Measurements from ENCODE around the gene LRP5.

GRCh38 chr11:68357568-68357967 lies 45.2 kb downstream of the LRP5 start:
- TF ChIP-seq POLR2AphosphoS5 (IDR thresholded peaks at IDR 0.05; ENCODE audit: insufficient read depth in 1 of 2, low read depth in 1 of 2), result no peak
- no peak for TF ChIP-seq CTCF (IDR thresholded peaks at IDR 0.05)
- TF ChIP-seq POLR2A (IDR thresholded peaks at IDR 0.05), result no peak

All from vagina (tissue), 2 donors.